Panc1 (cell line): ENCODE data around the gene MIPEP. TPM values are rescaled to one million over a fixed set of nuclear protein-coding genes. Genes with fewer than 3 reads are reported as not detected.
"Not testable (repeated sequence)": the region's sequence is repeated elsewhere in the genome, so short reads cannot be mapped to it uniquely, and the experiment has no call there.

Experiments used
- ATAC-seq: fragments of 200-7000 bp; cut with Tn5 transposase; 2 replicates; pipeline ENCODE4 v1.9.1; 2020; ENCODE audit warnings: mild to moderate bottlenecking, moderate library complexity
- BruUV-seq: library from RNA; stranded (reverse); fragments of 400-500 nt; replicated peaks from 2 replicates; lab custom pipeline; 2021; lab: Mats Ljungman, UMichigan
- CTCF ChIA-PET: fragments of 300-600 bp; sonication (Branson Sonifier 250); formaldehyde crosslinking; loops from one replicate; lab custom pipeline; 2022; ENCODE audit warnings: antibody characterized with exemption; lab: Charles Lee
- POLR2A ChIA-PET: fragments of 300-600 bp; sonication (Branson Sonifier 250); formaldehyde crosslinking; loops from one replicate; lab custom pipeline; 2022; ENCODE audit warnings: antibody characterized with exemption; lab: Charles Lee
- DNase-seq: peaks from one replicate; pipeline ENCODE4 v3.0.0-alpha.2; 2010; ENCODE audit warnings: low read depth, low spot score
- H3K27ac ChIP-seq: 2 replicates; pipeline ENCODE4 v1.5.1; 2011; ENCODE audit warnings: mild to moderate bottlenecking, low read length, inconsistent platforms
- H3K27me3 ChIP-seq: fragments of 200-500 bp; sonication (Bioruptor generic); 2 replicates; pipeline ENCODE4 v1.6.0; 2014; ENCODE audit warnings: low read length, inconsistent platforms; ENCODE audit not compliant: control insufficient read depth, insufficient read depth
- H3K36me3 ChIP-seq: fragments of 200-500 bp; sonication (Bioruptor generic); 2 replicates; pipeline ENCODE4 v1.5.1; 2014; ENCODE audit warnings: inconsistent platforms, mild to moderate bottlenecking, low read length, moderate library complexity; ENCODE audit not compliant: control insufficient read depth, insufficient read depth
- H3K4me1 ChIP-seq: 2 replicates; pipeline ENCODE4 v1.5.1; 2011; ENCODE audit warnings: inconsistent platforms, mild to moderate bottlenecking, low read length, moderate library complexity; ENCODE audit not compliant: control insufficient read depth, insufficient read depth
- H3K4me3 ChIP-seq, 2 experiments: 2 replicates each; pipeline ENCODE4 v1.5.1; 2011 to 2012; ENCODE audit warnings: low read depth in 2 of 2, low read length in 2 of 2, mild to moderate bottlenecking in 2 of 2, inconsistent platforms in 1 of 2, moderate library complexity in 1 of 2
- H3K9me3 ChIP-seq: fragments of 200-500 bp; sonication (Bioruptor generic); 2 replicates; pipeline ENCODE4 v1.5.1; 2014; ENCODE audit warnings: low read depth, mild to moderate bottlenecking, inconsistent platforms, low read length, moderate library complexity; ENCODE audit not compliant: control insufficient read depth, insufficient read depth
- CTCF ChIP-seq: fragments of 450-650 bp; IDR thresholded peaks from 2 replicates; pipeline ENCODE4 v1.5.1; 2017; ENCODE audit warnings: mild to moderate bottlenecking
- POLR2AphosphoS5 ChIP-seq: IDR thresholded peaks from 2 replicates; pipeline ENCODE4 v1.6.1; 2012; ENCODE audit warnings: mild to moderate bottlenecking, low read depth, low read length, moderate library complexity
- REST ChIP-seq, 2 experiments: IDR thresholded peaks; 2 replicates each; pipeline ENCODE4 v1.6.1; 2011 to 2012; ENCODE audit warnings: low read depth in 2 of 2, control low read depth in 1 of 2, low read length in 1 of 2, mild to moderate bottlenecking in 1 of 2, moderate library complexity in 1 of 2; ENCODE audit not compliant: insufficient read depth in 1 of 2
- SIN3A ChIP-seq: IDR thresholded peaks from 2 replicates; pipeline ENCODE4 v1.6.1; 2012; ENCODE audit warnings: low read depth, mild to moderate bottlenecking, low read length, moderate library complexity, borderline replicate concordance; ENCODE audit not compliant: insufficient read depth
- TCF7L2 ChIP-seq: IDR thresholded peaks from 2 replicates; pipeline ENCODE4 v1.6.1; 2011; ENCODE audit warnings: mild to moderate bottlenecking, low read depth, low read length, inconsistent platforms
- in situ Hi-C: cut with HindIII; loops from 2 replicates; pipeline ENCODE4 v1.10.0; 2016; ENCODE audit warnings: low sequenced_read_pairs, low pct_unique_long_range_greater_than_20kb
- intact Hi-C: fragments of 100-400 bp; cut with micrococcal nuclease; formaldehyde crosslinking; loops from one replicate; pipeline ENCODE4 v1.10.0; 2022; ENCODE audit not compliant: unreplicated experiment
- total RNA-seq: library from RNA; stranded (reverse); gene quantifications from one replicate; pipeline ENCODE4 v1.2.1, GENCODE V29; 2021; ENCODE audit not compliant: unreplicated experiment

Gene MIPEP
- total RNA-seq, 1 experiment from 2014 or later, result 13.8 TPM

GRCh38 chr13:23898101-23898500, 8.9 kb upstream of the MIPEP start:
- no TSS peak for BruUV-seq
- no peaks in the 10 kb centered on the region for H3K9me3 ChIP-seq
- H3K27ac ChIP-seq, result no peak overlapping the region
- DNase-seq (no peak), ATAC-seq (no peak)
- in situ Hi-C loops, result no loop called here
- no peaks in the 10 kb centered on the region for H3K4me1 ChIP-seq
- H3K27me3 ChIP-seq, result peaks cover 5% of the 10 kb centered on the region
- CTCF ChIA-PET, result no interaction called here
- no peak for TF ChIP-seq POLR2AphosphoS5
- TF ChIP-seq REST (IDR thresholded peaks at IDR 0.05; ENCODE audit: insufficient read depth in 1 of 2, low read depth in 2 of 2, low read length in 1 of 2), result no peak
- no peak for TF ChIP-seq TCF7L2
- TF ChIP-seq CTCF, result no peak
- no peak for TF ChIP-seq SIN3A
- H3K36me3 ChIP-seq, result no peaks in the 10 kb centered on the region
- intact Hi-C loops, result no loop called here
- H3K4me3 ChIP-seq, result no peak overlapping the region
- POLR2A ChIA-PET, result interaction anchor here (0.6 kb wide), 1 partner anchor 137 kb away, joined by 3 read pairs; no protein-coding TSS in a partner anchor

- intact Hi-C loops, H3K4me1 ChIP-seq, H3K9me3 ChIP-seq, H3K4me3 ChIP-seq, H3K36me3 ChIP-seq, POLR2A ChIA-PET, in situ Hi-C loops, BruUV-seq, H3K27me3 ChIP-seq, CTCF ChIA-PET, ATAC-seq, DNase-seq, H3K27ac ChIP-seq: not testable (repeated sequence)
These were observed 8.3 kb upstream of the MIPEP start, which contains the start of gene C1QTNF9B for GRCh38 chr13:23897452-23897919. Gene C1QTNF9B, minus strand, starts transcription at chr13:23897502.

GRCh38 chr13:23894746-23895145, 5.5 kb upstream of the MIPEP start:
- H3K27ac ChIP-seq, H3K36me3 ChIP-seq, H3K9me3 ChIP-seq, in situ Hi-C loops, CTCF ChIA-PET, DNase-seq, intact Hi-C loops, POLR2A ChIA-PET, BruUV-seq, H3K4me1 ChIP-seq, ATAC-seq, H3K4me3 ChIP-seq, H3K27me3 ChIP-seq: not testable (repeated sequence)

- in situ Hi-C loops, result not testable (repeated sequence)
These were observed 4.6 kb upstream of the MIPEP start for GRCh38 chr13:23893791-23894190.

More at GRCh38 chr13:23893791-23894190, 4.6 kb upstream of the MIPEP start:
- H3K36me3 ChIP-seq, H3K9me3 ChIP-seq, H3K27me3 ChIP-seq, POLR2A ChIA-PET, BruUV-seq, DNase-seq, H3K4me1 ChIP-seq, ATAC-seq, H3K27ac ChIP-seq, CTCF ChIA-PET, H3K4me3 ChIP-seq, intact Hi-C loops: not testable (repeated sequence)
